ENCODE data around the gene INPP5F.

The INPP5F gene

GRCh38 chr10:119700321-119700954 lies 25.4 kb upstream of the INPP5F start:
- Histone ChIP-seq H3K4me3 (ENCODE audit: insufficient read depth, low read length, poor library complexity, severe bottlenecking) (peak overlapping the region; percentile 13), H3K27me3 (ENCODE audit: low read length) (no peaks in the 10 kb centered on the region), H3K9ac (ENCODE audit: low read length) (peak overlapping the region; percentile 31)

DNA sequence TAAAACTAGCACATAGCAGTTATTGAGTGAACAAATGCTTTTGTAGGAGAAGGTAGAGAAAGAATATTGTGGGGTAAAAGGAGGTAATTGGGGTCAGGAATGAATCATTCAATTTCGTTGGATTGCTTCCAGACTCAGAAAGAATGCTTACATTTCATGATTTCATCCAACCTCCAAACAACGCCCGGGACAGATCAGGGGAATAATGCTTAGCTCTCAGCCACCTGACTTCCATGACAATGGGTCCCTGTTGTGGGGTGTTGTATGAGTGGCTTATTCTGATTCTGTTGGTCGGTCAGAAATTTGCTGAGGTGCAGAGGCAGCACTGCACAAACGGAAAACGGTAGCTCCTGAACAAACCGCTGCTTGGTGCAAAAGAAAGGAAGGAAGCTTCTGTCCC lies 24.0 kb upstream of the INPP5F start:
- Histone ChIP-seq H3K4me3 (ENCODE audit: insufficient read depth, low read length, poor library complexity, severe bottlenecking) (no peak overlapping the region), H3K9ac (ENCODE audit: low read length) (no peak overlapping the region), H3K9me3 (ENCODE audit: insufficient read depth, low read length) (peaks cover 9% of the 10 kb centered on the region; the same call in 1 of the 2 replicates), H3K9me2 (replicated peaks; ENCODE audit: insufficient read depth, low read length) (no peaks in the 10 kb centered on the region), H3K4me2 (ENCODE audit: low read depth, low read length, poor library complexity, severe bottlenecking) (peak overlapping the region; percentile 20), H3K27me3 (ENCODE audit: low read length) (no peaks in the 10 kb centered on the region), H3K27ac (ENCODE audit: low read depth, low read length) (peak overlapping the region; percentile 89), H4K20me1 (ENCODE audit: low read depth, low read length) (no peaks in the 10 kb centered on the region), H3K36me3 (ENCODE audit: low read length) (no peaks in the 10 kb centered on the region; the same call in 1 of the 2 replicates), H3F3A (ENCODE audit: insufficient read depth) (peaks cover 33% of the 10 kb centered on the region), H2AFZ (ENCODE audit: low read depth, low read length, severe bottlenecking) (peak overlapping the region; percentile 17), H3K79me2 (ENCODE audit: insufficient read depth, low read length) (no peaks in the 10 kb centered on the region)
- no peak for TF ChIP-seq EZH2phosphoT487 (conservative IDR thresholded peaks at IDR 0.05; ENCODE audit: low read length)
- TF ChIP-seq, protein P1, sequence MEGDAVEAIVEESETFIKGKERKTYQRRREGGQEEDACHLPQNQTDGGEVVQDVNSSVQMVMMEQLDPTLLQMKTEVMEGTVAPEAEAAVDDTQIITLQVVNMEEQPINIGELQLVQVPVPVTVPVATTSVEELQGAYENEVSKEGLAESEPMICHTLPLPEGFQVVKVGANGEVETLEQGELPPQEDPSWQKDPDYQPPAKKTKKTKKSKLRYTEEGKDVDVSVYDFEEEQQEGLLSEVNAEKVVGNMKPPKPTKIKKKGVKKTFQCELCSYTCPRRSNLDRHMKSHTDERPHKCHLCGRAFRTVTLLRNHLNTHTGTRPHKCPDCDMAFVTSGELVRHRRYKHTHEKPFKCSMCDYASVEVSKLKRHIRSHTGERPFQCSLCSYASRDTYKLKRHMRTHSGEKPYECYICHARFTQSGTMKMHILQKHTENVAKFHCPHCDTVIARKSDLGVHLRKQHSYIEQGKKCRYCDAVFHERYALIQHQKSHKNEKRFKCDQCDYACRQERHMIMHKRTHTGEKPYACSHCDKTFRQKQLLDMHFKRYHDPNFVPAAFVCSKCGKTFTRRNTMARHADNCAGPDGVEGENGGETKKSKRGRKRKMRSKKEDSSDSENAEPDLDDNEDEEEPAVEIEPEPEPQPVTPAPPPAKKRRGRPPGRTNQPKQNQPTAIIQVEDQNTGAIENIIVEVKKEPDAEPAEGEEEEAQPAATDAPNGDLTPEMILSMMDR (IDR thresholded peaks at IDR 0.05; ENCODE audit: insufficient read depth, low read length, poor library complexity, severe bottlenecking): no peak

More at GRCh38 chr10:119700321-119700954, 25.4 kb upstream of the INPP5F start:
- peak overlapping the region; percentile 51 for H2AFZ ChIP-seq (ENCODE audit: low read depth, low read length, severe bottlenecking)
- H3K79me2 ChIP-seq (ENCODE audit: insufficient read depth, low read length): no peaks in the 10 kb centered on the region
- H3K27ac ChIP-seq (ENCODE audit: low read depth, low read length): peak overlapping the region; percentile 73
- H3F3A ChIP-seq (ENCODE audit: insufficient read depth): peaks cover 28% of the 10 kb centered on the region
- H3K4me2 ChIP-seq (ENCODE audit: low read depth, low read length, poor library complexity, severe bottlenecking): peak overlapping the region; percentile 59
- H3K36me3 ChIP-seq (ENCODE audit: low read length): no peaks in the 10 kb centered on the region
- no peaks in the 10 kb centered on the region for H3K9me3 ChIP-seq (ENCODE audit: insufficient read depth, low read length)
- no peaks in the 10 kb centered on the region for H4K20me1 ChIP-seq (ENCODE audit: low read depth, low read length)
- TF ChIP-seq, protein P1 (IDR thresholded peaks at IDR 0.05; ENCODE audit: insufficient read depth, low read length, poor library complexity, severe bottlenecking): no peak
- no peak for TF ChIP-seq EZH2phosphoT487 (conservative IDR thresholded peaks at IDR 0.05; ENCODE audit: low read length)
- H3K9me2 ChIP-seq (replicated peaks; ENCODE audit: insufficient read depth, low read length): no peaks in the 10 kb centered on the region

GRCh38 chr10:119702583-119702982 lies 23.3 kb upstream of the INPP5F start:
- TF ChIP-seq, protein P1 (IDR thresholded peaks at IDR 0.05; ENCODE audit: insufficient read depth, low read length, poor library complexity, severe bottlenecking): no peak
- TF ChIP-seq EZH2phosphoT487 (conservative IDR thresholded peaks at IDR 0.05; ENCODE audit: low read length): no peak
- H3K4me3 ChIP-seq (ENCODE audit: insufficient read depth, low read length, poor library complexity, severe bottlenecking): no peak overlapping the region
- H3F3A ChIP-seq (ENCODE audit: insufficient read depth): peaks cover 33% of the 10 kb centered on the region
- H3K27me3 ChIP-seq (ENCODE audit: low read length): no peaks in the 10 kb centered on the region
- no peaks in the 10 kb centered on the region; the same call in 1 of the 2 replicates for H3K36me3 ChIP-seq (ENCODE audit: low read length)
- peaks cover 15% of the 10 kb centered on the region; the same call in 1 of the 2 replicates for H3K9me3 ChIP-seq (ENCODE audit: insufficient read depth, low read length)
- no peaks in the 10 kb centered on the region for H3K9me2 ChIP-seq (replicated peaks; ENCODE audit: insufficient read depth, low read length)
- H3K27ac ChIP-seq (ENCODE audit: low read depth, low read length): peak overlapping the region; percentile 89
- H3K79me2 ChIP-seq (ENCODE audit: insufficient read depth, low read length): no peaks in the 10 kb centered on the region
- H3K4me2 ChIP-seq (ENCODE audit: low read depth, low read length, poor library complexity, severe bottlenecking): peak overlapping the region; percentile 5
- peak overlapping the region; percentile 17 for H2AFZ ChIP-seq (ENCODE audit: low read depth, low read length, severe bottlenecking)
- H4K20me1 ChIP-seq (ENCODE audit: low read depth, low read length): no peaks in the 10 kb centered on the region
- H3K9ac ChIP-seq (ENCODE audit: low read length): peak overlapping the region; percentile 2; the same call in 1 of the 2 replicates

All from SU-DHL-6 (cell line).